Transverse colon (tissue), 4 donors: ENCODE measurements around the gene ACADS. TPM values are rescaled to one million over a fixed set of nuclear protein-coding genes. Genes with fewer than 3 reads are reported as not detected.
A peak's percentile ranks its signal among the peaks of the same experiment; 100 is the strongest.

Experiments used
- DNase-seq: peaks from one replicate; pipeline ENCODE4 v3.0.0-alpha.2; 2019
- H3K27ac ChIP-seq, 4 donors: fragments of 200-600 bp; sonication (generic); 2 replicates each; pipeline ENCODE4 v1.5.1; 2016 to 2018; ENCODE audit warnings: inconsistent platforms in 4 of 4
- H3K27me3 ChIP-seq: fragments of 200-600 bp; sonication (generic); 2 replicates; pipeline ENCODE4 v1.5.1; 2017; ENCODE audit warnings: inconsistent platforms
- H3K36me3 ChIP-seq, 4 donors: fragments of 200-600 bp; sonication (generic); 2 replicates each; pipeline ENCODE4 v1.5.1; 2017 to 2019; ENCODE audit warnings: inconsistent platforms in 4 of 4
- H3K4me1 ChIP-seq, 4 donors: fragments of 200-600 bp; sonication (generic); 2 replicates each; pipeline ENCODE4 v1.5.1; 2017 to 2020; ENCODE audit warnings: inconsistent platforms in 4 of 4
- H3K4me3 ChIP-seq, 4 donors: fragments of 200-600 bp; sonication (generic); 1 replicate in 1 of 4; 2 replicates in 3 of 4; pipeline versions ENCODE4 v1.5.1 to v1.6.1; 2017 to 2019; ENCODE audit warnings: inconsistent platforms in 4 of 4
- H3K9me3 ChIP-seq, 2 donors: fragments of 200-600 bp; sonication (generic); 2 replicates each; pipeline ENCODE4 v1.5.1; 2017 to 2019; ENCODE audit warnings: inconsistent platforms in 2 of 2
- EP300 ChIP-seq: sonication (generic); formaldehyde crosslinking; IDR thresholded peaks from one replicate; pipeline ENCODE4 v1.6.1; 2017; ENCODE audit warnings: antibody characterized with exemption, low read depth
- POLR2A ChIP-seq: fragments of 450-650 bp; IDR thresholded peaks from one replicate; pipeline ENCODE4 v1.6.1; 2016; ENCODE audit warnings: antibody characterized with exemption, mild to moderate bottlenecking, moderate library complexity
- POLR2AphosphoS5 ChIP-seq, 3 donors: sonication (generic); formaldehyde crosslinking; IDR thresholded peaks; one replicate each; pipeline ENCODE4 v1.6.1; 2016; ENCODE audit warnings: antibody characterized with exemption in 3 of 3
- WGBS, 2 donors: methylation state at CpG; one replicate each; pipeline ENCODE4 v1.1.5; 2018; ENCODE audit warnings: low coverage in 1 of 2; 5-methylcytosine and 5-hydroxymethylcytosine counted together
- in situ Hi-C, 4 donors: fragments of 200-750 bp; cut with MboI; loops; one replicate each; pipeline versions ENCODE4 v1.15.0 to v1.15.1; 2017; ENCODE audit warnings: low sequenced_read_pairs in 3 of 4, low pct_ligation_motif_present in 1 of 4, low pct_unique_long_range_greater_than_20kb in 1 of 4
- intact Hi-C: fragments of 100-400 bp; cut with DNase I; formaldehyde crosslinking; loops from one replicate; pipeline ENCODE4 v1.15.1; 2023; ENCODE audit warnings: low total_unique reads
- total RNA-seq, 4 donors: library from RNA; depleted of rRNA; stranded (reverse); fragments of >200 nt; gene quantifications; one replicate each; pipeline ENCODE4 v1.1.0, GENCODE V29; 2016
- TF ChIP-seq, protein P1 (sequence below), 5 experiments: fragments of 200-600 bp in 3 of 5; fragments of 450-650 bp in 2 of 5; sonication (generic) in 3 of 5; IDR thresholded peaks; 1 replicate in 2 of 5; 2 replicates in 3 of 5; pipeline ENCODE4 v1.5.1; 2016 to 2017; ENCODE audit warnings: antibody characterized with exemption in 5 of 5, inconsistent platforms in 3 of 5, mild to moderate bottlenecking in 2 of 5, moderate library complexity in 1 of 5

The ACADS gene
- total RNA-seq, 4 donors from 2014 or later = 224 to 338 (median 297) TPM

DNA sequence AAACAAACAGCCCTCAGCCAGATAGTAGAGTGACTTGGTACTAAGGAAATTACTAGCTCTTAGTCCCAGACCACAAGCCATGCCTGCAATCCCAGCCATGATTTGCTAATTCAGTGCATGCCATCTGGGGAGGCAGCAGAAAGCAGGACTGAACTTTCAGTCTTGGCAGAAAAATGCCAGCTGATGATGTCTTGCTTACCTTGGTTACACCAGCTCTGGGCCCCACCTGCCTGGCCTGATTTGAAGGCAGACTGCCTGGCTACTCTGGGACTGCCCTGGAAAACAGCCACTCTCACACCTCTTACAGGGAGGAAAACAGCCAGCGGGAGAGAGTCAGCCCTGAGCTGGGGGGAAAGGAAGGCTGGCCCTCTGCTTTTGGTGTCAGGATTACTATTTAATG lies 20.0 kb upstream of the ACADS start:
- H3K4me3 ChIP-seq = no peak overlapping the region
- H3K27me3 ChIP-seq = no peaks in the 10 kb centered on the region
- no peaks in the 10 kb centered on the region for H3K9me3 ChIP-seq
- peaks cover 0 to 6% (median 5%) of the 10 kb centered on the region in 4 donors for H3K4me1 ChIP-seq
- no peak for TF ChIP-seq POLR2AphosphoS5 (IDR thresholded peaks at IDR 0.05)
- intact Hi-C loops = no loop called here
- WGBS, 2 donors = 94% methylated on average over 1 of the region's 1 CpG; no CpG with 5 or more reads in 1 of the 2 donors
- H3K36me3 ChIP-seq = peaks cover 0 to 12% (median 3%) of the 10 kb centered on the region in 4 donors
- in situ Hi-C loops = no loop called here
- H3K27ac ChIP-seq = no peak overlapping the region
- no peak for DNase-seq

DNA sequence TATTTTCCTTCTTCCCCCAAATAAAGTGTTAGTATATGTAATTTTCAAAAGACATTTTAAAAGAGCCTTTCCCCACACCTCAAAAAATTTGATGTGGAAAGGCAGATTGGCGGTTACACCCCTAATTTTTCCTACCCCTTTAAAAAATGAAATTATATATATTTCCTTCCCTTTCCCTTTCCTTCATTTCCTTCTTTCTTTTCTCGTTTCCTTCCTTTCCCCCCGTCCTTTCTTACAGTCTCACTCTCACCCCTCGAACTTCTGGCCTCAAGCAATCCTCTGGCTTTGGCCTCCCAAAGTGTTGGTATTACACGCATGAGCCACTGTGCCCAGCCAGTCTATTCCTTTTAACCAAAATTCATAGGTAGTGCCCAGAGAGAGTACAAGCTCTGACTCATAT lies 19.6 kb upstream of the ACADS start:
- Histone ChIP-seq H3K27me3 (no peaks in the 10 kb centered on the region), H3K36me3 (peaks cover 0 to 10% (median 1%) of the 10 kb centered on the region in 4 donors), H3K9me3 (no peaks in the 10 kb centered on the region), H3K27ac (no peak overlapping the region), H3K4me1 (peaks cover 0 to 10% (median 6%) of the 10 kb centered on the region in 4 donors), H3K4me3 (no peak overlapping the region)
- no peak for DNase-seq
- in situ Hi-C loops = no loop called here
- intact Hi-C loops = no loop called here
- TF ChIP-seq EP300 (no peak), POLR2A (no peak), POLR2AphosphoS5 (IDR thresholded peaks at IDR 0.05) (no peak)
- TF ChIP-seq, protein P1, sequence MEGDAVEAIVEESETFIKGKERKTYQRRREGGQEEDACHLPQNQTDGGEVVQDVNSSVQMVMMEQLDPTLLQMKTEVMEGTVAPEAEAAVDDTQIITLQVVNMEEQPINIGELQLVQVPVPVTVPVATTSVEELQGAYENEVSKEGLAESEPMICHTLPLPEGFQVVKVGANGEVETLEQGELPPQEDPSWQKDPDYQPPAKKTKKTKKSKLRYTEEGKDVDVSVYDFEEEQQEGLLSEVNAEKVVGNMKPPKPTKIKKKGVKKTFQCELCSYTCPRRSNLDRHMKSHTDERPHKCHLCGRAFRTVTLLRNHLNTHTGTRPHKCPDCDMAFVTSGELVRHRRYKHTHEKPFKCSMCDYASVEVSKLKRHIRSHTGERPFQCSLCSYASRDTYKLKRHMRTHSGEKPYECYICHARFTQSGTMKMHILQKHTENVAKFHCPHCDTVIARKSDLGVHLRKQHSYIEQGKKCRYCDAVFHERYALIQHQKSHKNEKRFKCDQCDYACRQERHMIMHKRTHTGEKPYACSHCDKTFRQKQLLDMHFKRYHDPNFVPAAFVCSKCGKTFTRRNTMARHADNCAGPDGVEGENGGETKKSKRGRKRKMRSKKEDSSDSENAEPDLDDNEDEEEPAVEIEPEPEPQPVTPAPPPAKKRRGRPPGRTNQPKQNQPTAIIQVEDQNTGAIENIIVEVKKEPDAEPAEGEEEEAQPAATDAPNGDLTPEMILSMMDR (IDR thresholded peaks at IDR 0.05) = no peak
- WGBS, 2 donors = 80 to 81% methylated on average over 5 of the region's 5 CpGs

DNA sequence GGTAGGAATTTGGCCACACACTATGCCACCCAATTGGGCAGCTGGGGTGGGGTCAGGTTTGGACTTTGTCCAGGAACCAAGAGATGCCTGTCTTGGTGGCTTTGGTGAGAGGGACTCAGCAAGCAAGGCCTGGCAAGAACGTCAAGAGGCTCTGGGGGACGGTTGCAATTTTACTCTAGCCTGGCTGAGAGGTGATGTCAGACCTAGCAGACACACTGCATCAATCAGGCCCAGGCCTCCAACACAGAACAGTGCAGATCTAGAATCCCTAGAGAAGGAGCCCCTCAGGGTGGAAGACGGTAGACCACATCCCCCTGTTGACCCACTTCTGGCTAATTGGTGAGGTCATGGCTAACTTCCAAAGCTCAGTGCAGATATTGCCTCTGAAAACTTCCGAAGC lies 17.0 kb upstream of the ACADS start:
- TF ChIP-seq POLR2A = no peak
- TF ChIP-seq, protein P1 (IDR thresholded peaks at IDR 0.05) = no peak
- no peak for TF ChIP-seq EP300
- TF ChIP-seq POLR2AphosphoS5 (IDR thresholded peaks at IDR 0.05) = no peak
- Histone ChIP-seq H3K4me3 (no peak overlapping the region), H3K9me3 (no peaks in the 10 kb centered on the region), H3K27ac (no peak overlapping the region), H3K27me3 (no peaks in the 10 kb centered on the region), H3K4me1 (peaks cover 7 to 23% (median 18%) of the 10 kb centered on the region in 4 donors), H3K36me3 (no peaks in the 10 kb centered on the region)
- in situ Hi-C loops = no loop called here
- 40 to 66% methylated on average over 2 to 4 of the region's 4 CpGs for WGBS, 2 donors
- DNase-seq = no peak
- intact Hi-C loops = no loop called here

DNA sequence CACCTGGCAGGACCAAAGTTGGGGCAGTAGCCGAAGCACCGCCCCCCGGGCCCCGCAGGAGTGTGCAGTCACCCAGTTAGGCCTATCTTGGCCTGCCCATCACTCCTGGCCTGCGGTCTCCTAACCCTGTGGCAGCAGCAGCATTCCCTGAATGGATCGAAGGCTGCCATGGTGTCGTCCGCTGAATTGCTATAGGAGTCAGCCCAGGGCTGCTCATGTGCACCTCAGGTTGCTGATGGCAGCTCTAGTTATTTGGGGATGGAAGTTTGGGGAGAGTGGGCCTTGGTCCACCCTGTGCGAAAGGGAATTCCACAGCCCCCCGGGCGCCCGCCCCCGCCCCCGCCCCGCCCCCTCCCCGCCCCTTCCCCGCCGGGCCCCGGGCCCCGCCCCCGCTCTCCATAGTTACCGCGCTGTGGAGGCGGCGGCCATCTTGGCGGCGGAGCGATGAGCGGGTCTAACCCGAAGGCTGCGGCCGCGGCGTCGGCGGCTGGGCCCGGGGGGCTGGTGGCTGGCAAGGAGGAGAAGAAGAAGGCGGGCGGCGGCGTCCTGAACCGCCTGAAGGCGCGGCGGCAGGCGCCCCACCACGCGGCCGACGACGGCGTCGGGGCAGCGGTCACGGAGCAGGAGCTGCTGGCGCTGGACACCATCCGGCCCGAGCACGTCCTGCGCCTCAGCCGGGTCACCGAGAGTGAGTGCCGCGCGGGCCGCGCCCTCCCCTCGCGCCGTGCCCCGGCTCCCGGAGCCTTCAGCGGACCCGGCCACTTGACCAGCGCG lies 15.4 kb upstream of the ACADS start, which contains the start of gene UNC119B:
Gene UNC119B (plus strand): TSS at position 428 of the 774 bp plus-strand sequence. CDS start 17 bp downstream, at position 445.
- in situ Hi-C loops = loop anchor here in 3 of 4 donors (5.0 to 10.0 kb wide), 4 partner anchors 63 to 125 kb away; partner anchors contain the start of genes CABP1 (in 2 of the 3) and POP5 (in 1 of the 3)
- Histone ChIP-seq H3K4me1 (peaks cover 7 to 24% (median 18%) of the 10 kb centered on the region in 4 donors), H3K27ac (peak within 1 kb of the TSS; percentile 89 to 96 (median 91)), H3K36me3 (no peaks in the 10 kb centered on the region), H3K27me3 (no peaks in the 10 kb centered on the region), H3K4me3 (peak within 1 kb of the TSS; percentile 60 to 97 (median 84)), H3K9me3 (no peaks in the 10 kb centered on the region)
- peak in 1 of 3 donors; percentile 59 for TF ChIP-seq POLR2AphosphoS5 (IDR thresholded peaks at IDR 0.05)
- TF ChIP-seq POLR2A = no peak
- no peak for TF ChIP-seq EP300
- intact Hi-C loops = loop anchor here (5.0 to 10.0 kb wide), 2 partner anchors 63 to 125 kb away; partner anchors contain the start of gene POP5
- DNase-seq = peak; percentile 65
- 0% methylated on average over 67 of the region's 76 CpGs; no CpG with 5 or more reads in 1 of the 2 donors for WGBS, 2 donors

DNA sequence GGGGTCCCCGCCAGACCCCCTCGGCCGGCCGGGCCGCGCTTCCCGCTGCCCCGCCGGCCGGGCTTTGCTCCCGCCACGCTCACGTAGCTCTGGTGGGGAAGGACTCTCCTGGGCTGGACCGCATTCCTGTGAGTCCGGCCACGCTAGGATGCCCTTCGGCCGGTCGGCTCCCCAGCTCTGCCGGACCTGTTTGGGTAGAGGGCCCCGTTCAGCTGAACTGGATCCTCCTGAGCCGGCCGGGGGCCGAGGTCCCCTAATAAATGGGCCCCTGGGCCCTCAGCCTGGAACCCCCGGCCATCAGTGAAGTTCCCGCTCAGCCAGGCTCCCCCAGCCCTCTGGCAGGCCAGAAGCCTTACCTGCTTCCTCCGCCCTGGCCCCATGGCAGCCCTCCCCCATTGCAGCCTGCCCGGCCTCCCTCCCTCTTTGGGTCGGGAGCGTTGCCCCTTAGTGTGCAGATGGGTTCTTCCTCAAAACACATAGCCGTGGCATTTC lies 14.8 kb upstream of the ACADS start:
- Histone ChIP-seq H3K27ac (peak overlapping the region; percentile 89 to 96 (median 91)), H3K4me1 (peaks cover 7 to 24% (median 18%) of the 10 kb centered on the region in 4 donors), H3K27me3 (no peaks in the 10 kb centered on the region), H3K36me3 (no peaks in the 10 kb centered on the region), H3K4me3 (peak overlapping the region; percentile 60 to 97 (median 84)), H3K9me3 (no peaks in the 10 kb centered on the region)
- TF ChIP-seq POLR2A = no peak
- TF ChIP-seq, protein P1 (IDR thresholded peaks at IDR 0.05) = no peak
- TF ChIP-seq EP300 = no peak
- no peak for TF ChIP-seq POLR2AphosphoS5 (IDR thresholded peaks at IDR 0.05)
- in situ Hi-C loops = loop anchor here in 3 of 4 donors (5.0 to 10.0 kb wide), 4 partner anchors 64 to 126 kb away; partner anchors contain the start of genes CABP1 (in 2 of the 3) and POP5 (in 1 of the 3)
- 0% methylated on average over 28 of the region's 31 CpGs; no CpG with 5 or more reads in 1 of the 2 donors for WGBS, 2 donors
- intact Hi-C loops = loop anchor here (5.0 to 10.0 kb wide), 2 partner anchors 64 to 126 kb away; partner anchors contain the start of gene POP5
- peak; percentile 42 for DNase-seq
